Muscle layer of colon (tissue), 2 donors: ENCODE data around the gene DHCR7.

Experiments used
- H3K27ac ChIP-seq: one replicate; pipeline ENCODE4 v1.7.0; 2013; ENCODE audit warnings: low read depth, mild to moderate bottlenecking, low read length, moderate library complexity
- H3K27me3 ChIP-seq, 2 donors: one replicate each; pipeline ENCODE4 v1.7.0; 2013; ENCODE audit warnings: low read length in 2 of 2, mild to moderate bottlenecking in 2 of 2; ENCODE audit not compliant: insufficient read depth in 2 of 2, control insufficient read depth in 1 of 2
- H3K36me3 ChIP-seq: one replicate; pipeline ENCODE4 v1.7.0; 2013; ENCODE audit warnings: mild to moderate bottlenecking, low read length; ENCODE audit not compliant: insufficient read depth
- H3K4me1 ChIP-seq: one replicate; pipeline ENCODE4 v1.7.0; 2013; ENCODE audit warnings: mild to moderate bottlenecking, low read length; ENCODE audit not compliant: insufficient read depth
- H3K4me3 ChIP-seq, 2 donors: one replicate each; pipeline ENCODE4 v1.7.0; 2013; ENCODE audit warnings: low read length in 2 of 2, low read depth in 1 of 2, mild to moderate bottlenecking in 1 of 2, moderate library complexity in 1 of 2
- H3K9ac ChIP-seq: one replicate; pipeline ENCODE4 v1.7.0; 2013; ENCODE audit warnings: low read length
- H3K9me3 ChIP-seq: one replicate; pipeline ENCODE4 v1.7.0; 2013; ENCODE audit warnings: mild to moderate bottlenecking, low read length
- donor health status: abdominal sarcoma.
- donor health status: Adenocarcinoma of cecum.

Gene DHCR7

GRCh38 chr11:71442123-71442522, 6.1 kb downstream of the DHCR7 start:
- Histone ChIP-seq H3K27ac (no peak overlapping the region), H3K9me3 (no peaks in the 10 kb centered on the region), H3K4me1 (no peaks in the 10 kb centered on the region), H3K27me3 (no peaks in the 10 kb centered on the region), H3K4me3 (no peak overlapping the region), H3K9ac (no peak overlapping the region), H3K36me3 (peaks cover 10% of the 10 kb centered on the region)

DNA sequence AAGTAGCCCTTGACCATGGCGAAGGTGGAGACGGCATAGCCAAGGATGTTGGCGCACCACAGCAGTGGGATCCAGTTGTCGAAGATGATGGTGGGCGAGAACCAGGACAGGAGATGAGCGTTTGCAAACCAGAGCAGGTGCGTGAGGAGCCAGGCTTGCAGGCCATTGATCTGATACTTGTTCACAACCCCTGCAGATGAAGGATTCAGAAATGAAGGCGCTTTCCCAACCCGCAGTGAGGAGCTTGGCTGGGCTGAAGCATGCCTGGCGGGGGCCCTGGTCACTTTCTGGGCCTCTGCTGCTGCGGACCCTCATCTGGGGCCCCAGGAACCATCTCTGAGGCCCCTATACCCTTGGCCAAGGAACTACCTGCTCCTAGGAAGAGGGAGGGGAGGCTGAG, 6.9 kb downstream of the DHCR7 start:
- no peak overlapping the region for H3K27ac ChIP-seq
- no peaks in the 10 kb centered on the region for H3K9me3 ChIP-seq
- H3K27me3 ChIP-seq = no peaks in the 10 kb centered on the region
- H3K9ac ChIP-seq = no peak overlapping the region
- peaks cover 10% of the 10 kb centered on the region for H3K36me3 ChIP-seq
- H3K4me3 ChIP-seq = no peak overlapping the region
- H3K4me1 ChIP-seq = no peaks in the 10 kb centered on the region

- H3K4me1 ChIP-seq = no peaks in the 10 kb centered on the region
- no peak overlapping the region for H3K27ac ChIP-seq
- H3K4me3 ChIP-seq = no peak overlapping the region
- no peaks in the 10 kb centered on the region for H3K27me3 ChIP-seq
- H3K9ac ChIP-seq = no peak overlapping the region
- peaks cover 10% of the 10 kb centered on the region for H3K36me3 ChIP-seq
- no peaks in the 10 kb centered on the region for H3K9me3 ChIP-seq
Observed at GRCh38 chr11:71440021-71440755, 8.0 kb downstream of the DHCR7 start.

GRCh38 chr11:71438650-71439049, 9.5 kb downstream of the DHCR7 start:
- no peak overlapping the region for H3K4me3 ChIP-seq
- no peaks in the 10 kb centered on the region for H3K27me3 ChIP-seq
- H3K9me3 ChIP-seq = no peaks in the 10 kb centered on the region
- no peaks in the 10 kb centered on the region for H3K4me1 ChIP-seq
- H3K36me3 ChIP-seq = peaks cover 10% of the 10 kb centered on the region
- no peak overlapping the region for H3K9ac ChIP-seq
- H3K27ac ChIP-seq = no peak overlapping the region

- Histone ChIP-seq H3K4me1 (no peaks in the 10 kb centered on the region), H3K27me3 (no peaks in the 10 kb centered on the region), H3K9me3 (no peaks in the 10 kb centered on the region), H3K36me3 (peaks cover 10% of the 10 kb centered on the region), H3K4me3 (no peak overlapping the region), H3K27ac (no peak overlapping the region), H3K9ac (no peak overlapping the region)
Observed at GRCh38 chr11:71437879-71438278, 10.3 kb downstream of the DHCR7 start.

DNA sequence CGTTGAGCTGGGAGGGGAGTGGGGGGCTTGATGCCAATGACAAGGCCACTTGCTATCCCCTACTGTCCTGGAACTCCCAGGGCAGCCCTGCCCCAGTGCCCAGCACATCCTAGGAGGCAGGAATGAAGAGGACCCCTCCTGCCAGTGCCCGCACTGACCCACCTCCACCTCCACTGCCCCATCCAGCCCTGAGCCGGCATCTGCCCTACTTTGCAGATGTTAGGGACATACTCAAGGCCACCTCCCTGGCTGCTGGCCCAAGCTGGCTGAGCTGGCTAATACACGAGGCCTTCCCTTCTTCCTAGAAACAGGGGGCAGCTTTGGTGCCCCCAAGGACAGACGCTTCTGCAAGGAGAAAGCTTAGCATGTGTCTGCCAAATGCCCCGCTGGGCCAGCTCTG, 10.8 kb downstream of the DHCR7 start:
- H3K9ac ChIP-seq = no peak overlapping the region

DNA sequence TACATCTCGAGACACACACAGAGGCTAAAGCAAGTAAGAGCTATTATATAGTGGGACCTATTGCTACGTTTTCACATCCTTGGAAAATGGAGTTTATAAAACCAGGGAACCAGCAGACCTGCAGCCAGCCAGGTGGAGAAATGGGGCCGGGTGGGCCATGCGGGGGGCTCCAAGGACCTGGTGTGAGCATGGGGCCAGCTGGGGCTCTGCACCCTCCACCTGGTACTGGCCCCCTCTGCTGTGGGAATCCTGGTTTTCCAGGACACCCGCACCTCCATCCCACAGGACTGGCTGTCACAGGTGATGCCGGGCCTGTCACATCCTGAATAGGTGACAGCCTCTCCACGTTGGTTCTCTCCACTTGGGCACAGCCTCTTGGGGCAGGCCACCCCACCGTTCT, 11.3 kb downstream of the DHCR7 start:
- H3K4me3 ChIP-seq = no peak overlapping the region
- H3K9me3 ChIP-seq = no peaks in the 10 kb centered on the region
- peaks cover 10% of the 10 kb centered on the region for H3K36me3 ChIP-seq
- no peak overlapping the region for H3K9ac ChIP-seq
- no peaks in the 10 kb centered on the region for H3K4me1 ChIP-seq
- H3K27ac ChIP-seq = no peak overlapping the region
- H3K27me3 ChIP-seq = no peaks in the 10 kb centered on the region

More for the DNA sequence above, 10.8 kb downstream of the DHCR7 start:
- Histone ChIP-seq H3K27ac (no peak overlapping the region), H3K27me3 (no peaks in the 10 kb centered on the region), H3K36me3 (peaks cover 10% of the 10 kb centered on the region), H3K9me3 (no peaks in the 10 kb centered on the region), H3K4me1 (no peaks in the 10 kb centered on the region), H3K4me3 (no peak overlapping the region)

DNA sequence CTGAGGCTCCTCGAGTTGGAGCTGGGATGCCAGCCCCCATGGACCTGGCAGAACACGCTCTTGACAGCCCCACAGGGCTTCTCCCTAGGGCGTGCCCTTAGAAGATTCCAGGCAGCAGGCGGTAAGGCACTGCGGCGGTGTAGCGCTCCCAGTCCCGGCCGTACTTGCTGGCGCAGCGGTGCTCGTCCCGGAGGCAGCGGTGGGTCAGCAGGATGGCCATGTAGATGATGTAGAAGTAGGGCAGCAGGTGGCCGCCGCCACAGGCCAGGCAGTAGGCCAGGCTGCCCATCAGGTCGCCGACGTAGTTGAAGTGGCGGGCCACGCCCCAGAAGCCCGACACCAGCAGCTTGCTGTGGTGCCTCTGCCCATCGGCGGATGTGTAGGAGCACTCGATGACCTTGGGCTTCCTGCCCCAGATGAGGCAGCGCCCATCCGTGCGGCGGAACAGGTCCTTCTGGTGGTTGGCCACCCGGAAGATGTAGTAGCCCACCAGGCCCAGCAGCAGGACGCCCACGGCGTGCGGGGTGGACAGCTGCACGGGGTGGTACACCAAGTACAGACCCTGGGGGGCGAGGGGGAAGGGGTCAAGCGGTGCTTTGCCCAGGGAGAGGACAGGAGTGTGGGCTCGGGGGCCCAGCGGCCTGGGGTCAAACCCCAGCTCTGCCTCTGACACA, 12.8 kb downstream of the DHCR7 start:
- no peak overlapping the region for H3K4me3 ChIP-seq
- H3K27me3 ChIP-seq = no peaks in the 10 kb centered on the region
- H3K27ac ChIP-seq = no peak overlapping the region
- no peaks in the 10 kb centered on the region for H3K9me3 ChIP-seq
- no peaks in the 10 kb centered on the region for H3K4me1 ChIP-seq
- no peak overlapping the region for H3K9ac ChIP-seq
- H3K36me3 ChIP-seq = peaks cover 10% of the 10 kb centered on the region

GRCh38 chr11:71434576-71435130, 13.5 kb downstream of the DHCR7 start:
- no peak overlapping the region for H3K4me3 ChIP-seq
- H3K27me3 ChIP-seq = no peaks in the 10 kb centered on the region
- H3K9ac ChIP-seq = no peak overlapping the region
- H3K9me3 ChIP-seq = no peaks in the 10 kb centered on the region
- peaks cover 5% of the 10 kb centered on the region for H3K36me3 ChIP-seq
- no peaks in the 10 kb centered on the region for H3K4me1 ChIP-seq
- H3K27ac ChIP-seq = no peak overlapping the region

GRCh38 chr11:71433648-71434450, 14.3 kb downstream of the DHCR7 start:
- Histone ChIP-seq H3K9ac (no peak overlapping the region), H3K9me3 (no peaks in the 10 kb centered on the region), H3K27me3 (no peaks in the 10 kb centered on the region), H3K27ac (no peak overlapping the region), H3K36me3 (peaks cover 4% of the 10 kb centered on the region), H3K4me1 (no peaks in the 10 kb centered on the region), H3K4me3 (no peak overlapping the region)
